Activated CD8-positive, alpha-beta memory T cell treated with anti-CD3 and anti-CD28 coated beads, Interleukin-2, amount 50 U/mL, for 4 hours (primary cell): ENCODE data around the gene HIPK2.

Source experiments
- DNase-seq: peaks from one replicate; pipeline ENCODE4 v3.0.0-alpha.2; 2020

Gene HIPK2

GRCh38 chr7:139523968-139524815, 253.6 kb downstream of the HIPK2 start:
- no peak for DNase-seq

DNA sequence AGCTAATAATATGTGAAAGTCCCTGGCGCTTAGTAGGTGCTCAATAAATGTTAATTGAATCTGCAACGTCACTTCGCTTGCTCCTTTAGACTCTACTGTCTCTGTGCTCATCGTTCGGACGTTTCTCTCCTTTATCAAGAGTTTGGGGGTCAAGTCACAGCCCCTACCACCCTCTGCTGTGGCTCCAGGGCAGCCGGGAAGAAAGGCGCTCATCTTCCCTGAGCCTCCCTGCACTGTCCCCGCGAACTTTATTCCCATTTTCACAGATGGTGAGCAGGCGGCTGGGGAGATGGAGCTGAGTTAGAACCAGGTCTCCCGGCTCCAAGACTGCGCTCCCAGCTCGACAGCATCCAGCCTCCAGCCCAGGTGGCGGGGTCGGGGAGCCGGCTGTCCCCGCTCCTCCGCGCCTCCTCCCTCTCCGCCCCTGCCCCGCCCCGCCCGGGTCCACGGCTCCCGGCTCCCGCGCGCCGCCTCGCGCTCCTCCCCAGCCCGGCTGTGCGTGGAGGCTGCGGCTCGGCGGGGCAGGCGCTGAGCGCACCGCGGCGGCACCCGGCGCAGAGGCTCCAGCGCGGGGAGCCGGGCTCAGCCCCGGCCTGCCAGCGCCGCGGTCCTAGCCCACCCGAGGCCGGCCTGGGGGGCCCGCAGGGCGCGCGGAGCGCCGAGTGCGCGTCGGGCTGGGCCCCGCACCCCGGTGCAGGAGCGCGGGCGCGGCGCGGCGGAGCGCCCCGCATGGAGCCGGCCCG, 254.4 kb downstream of the HIPK2 start, which contains the start of gene CLEC2L:
Gene CLEC2L, plus strand, starts transcription at position 487 of the 743 bp plus-strand sequence. Its CDS starts 243 bp downstream, at position 730.
- DNase-seq = no peak

DNA sequence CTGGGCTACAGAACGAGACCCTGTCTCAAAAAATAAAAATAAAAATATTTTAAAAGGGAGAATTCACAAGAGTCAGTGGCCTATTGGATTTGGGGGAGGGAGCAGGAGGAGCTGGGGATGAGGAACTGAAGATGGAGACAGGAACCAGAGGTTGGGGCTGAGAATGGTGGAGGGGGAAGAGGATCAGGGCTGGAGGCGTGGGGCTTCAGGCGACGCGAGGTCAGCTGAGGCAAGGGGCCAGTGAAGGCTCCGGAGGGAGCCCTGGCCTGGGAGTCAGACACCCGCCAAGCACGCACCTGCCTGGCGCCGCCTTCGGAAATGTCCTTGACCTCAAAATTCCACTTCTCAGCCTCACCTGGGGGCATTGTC, 255.0 kb downstream of the HIPK2 start:
- no peak for DNase-seq

DNA sequence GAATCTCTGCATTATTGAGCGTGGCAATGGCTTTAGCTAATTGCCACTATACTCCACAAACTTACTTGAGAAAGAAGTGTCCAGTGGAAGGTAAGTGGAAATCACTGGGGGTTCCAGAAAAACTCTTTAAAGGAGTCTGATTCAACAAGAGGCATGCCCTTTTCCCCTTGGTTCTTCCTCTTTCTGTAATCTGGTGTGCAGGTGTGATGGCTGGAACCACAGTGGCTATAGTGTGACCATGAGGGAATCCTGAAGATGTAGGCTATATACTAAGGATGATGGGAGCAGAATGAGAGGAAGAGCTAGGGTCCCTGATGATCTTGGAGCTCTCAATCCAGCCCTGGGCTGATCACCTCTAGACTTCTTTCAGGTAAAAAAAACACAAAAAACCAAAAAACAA, 256.4 kb downstream of the HIPK2 start:
- DNase-seq = no peak

DNA sequence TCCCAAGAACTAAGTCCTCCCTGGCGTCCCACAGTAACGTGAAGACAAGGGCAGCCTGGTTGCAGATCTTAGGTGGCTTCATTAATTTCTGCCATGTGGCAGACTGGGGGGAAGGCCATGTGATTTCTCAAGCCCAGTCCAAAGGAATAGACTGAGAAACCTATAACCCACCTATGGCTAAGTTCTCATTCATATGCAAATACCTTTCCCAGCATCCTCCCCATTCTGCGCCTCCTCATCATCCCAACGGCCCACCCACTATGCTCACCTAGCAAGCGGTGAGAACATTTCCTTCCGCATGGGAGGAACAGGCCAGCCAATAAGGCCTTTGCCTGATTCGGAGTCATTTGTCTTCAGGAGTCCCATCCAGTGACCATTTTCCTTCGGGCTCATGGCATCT, 262.5 kb downstream of the HIPK2 start:
- no peak for DNase-seq
